ENCODE measurements around the gene HCN2. TPM values are rescaled to one million over a fixed set of nuclear protein-coding genes. Genes with fewer than 3 reads are reported as not detected.

Gene HCN2
- total RNA-seq, 1 donor from 2014 or later, result not detected

- Histone ChIP-seq H3K36me3 (no peaks in the 10 kb centered on the region), H3K4me1 (no peaks in the 10 kb centered on the region), H3K9me3 (ENCODE audit: low read depth) (no peaks in the 10 kb centered on the region), H3K4me2 (no peak overlapping the region), H3K27ac (no peak overlapping the region), H3K27me3 (peaks cover 57% of the 10 kb centered on the region), H3K9ac (no peak overlapping the region), H3K4me3 (no peak overlapping the region), H2AFZ (replicated peaks) (no peak overlapping the region), H3F3A (ENCODE audit: low read depth) (peaks cover 33% of the 10 kb centered on the region), H4K20me1 (ENCODE audit: low read depth) (peaks cover 83% of the 10 kb centered on the region), H3K79me2 (ENCODE audit: low read depth) (no peaks in the 10 kb centered on the region)
- H3K9me3 Mint-ChIP-seq, result peaks cover 3% of the 10 kb centered on the region
- H3K36me3 Mint-ChIP-seq, result no peaks in the 10 kb centered on the region
- peaks cover 10% of the 10 kb centered on the region for H3K4me1 Mint-ChIP-seq
- H3K4me3 Mint-ChIP-seq, result peak overlapping the region; percentile 13
- TF ChIP-seq EZH2phosphoT487 (IDR thresholded peaks at IDR 0.05) (no peak), EZH2 (IDR thresholded peaks at IDR 0.05) (peak; percentile 16), CTCF (IDR thresholded peaks at IDR 0.05) (peak; percentile 69)
- no peak overlapping the region for H3K27ac Mint-ChIP-seq
- DNase-seq (ENCODE audit: low spot score), result peak; percentile 89
- peaks cover 29% of the 10 kb centered on the region for H3K27me3 Mint-ChIP-seq (ENCODE audit: insufficient read depth, low read depth)
Observed at GRCh38 chr19:588093-588740, 1.5 kb upstream of the HCN2 start.

- Histone ChIP-seq H3K9me3 (ENCODE audit: low read depth) (no peaks in the 10 kb centered on the region), H3K27ac (no peak overlapping the region), H3F3A (ENCODE audit: low read depth) (peaks cover 26% of the 10 kb centered on the region), H3K27me3 (peaks cover 65% of the 10 kb centered on the region), H2AFZ (replicated peaks) (no peak overlapping the region), H3K4me3 (no peak overlapping the region), H3K9ac (no peak overlapping the region), H3K36me3 (no peaks in the 10 kb centered on the region), H4K20me1 (ENCODE audit: low read depth) (peaks cover 79% of the 10 kb centered on the region), H3K79me2 (ENCODE audit: low read depth) (no peaks in the 10 kb centered on the region), H3K4me1 (no peaks in the 10 kb centered on the region), H3K4me2 (peak overlapping the region; percentile 62)
- TF ChIP-seq EZH2phosphoT487 (IDR thresholded peaks at IDR 0.05) (peak; percentile 86), EZH2 (IDR thresholded peaks at IDR 0.05) (peak; percentile 71), CTCF (IDR thresholded peaks at IDR 0.05) (no peak)
- H3K27ac Mint-ChIP-seq, result no peak overlapping the region
- no peaks in the 10 kb centered on the region for H3K36me3 Mint-ChIP-seq
- DNase-seq (ENCODE audit: low spot score), result peak; percentile 54
- peaks cover 4% of the 10 kb centered on the region for H3K9me3 Mint-ChIP-seq
- H3K27me3 Mint-ChIP-seq (ENCODE audit: insufficient read depth, low read depth), result peaks cover 36% of the 10 kb centered on the region
- H3K4me3 Mint-ChIP-seq, result peak overlapping the region; percentile 78
- peaks cover 6% of the 10 kb centered on the region for H3K4me1 Mint-ChIP-seq
Observed at GRCh38 chr19:588741-589692, 664 bp upstream of the HCN2 start.

GRCh38 chr19:590396-590745, 690 bp downstream of the HCN2 start:
- H3K9me3 ChIP-seq (ENCODE audit: low read depth), result no peaks in the 10 kb centered on the region
- Mint-ChIP-seq H3K4me1 (peaks cover 3% of the 10 kb centered on the region), H3K4me3 (no peak overlapping the region), H3K27me3 (ENCODE audit: insufficient read depth, low read depth) (peaks cover 42% of the 10 kb centered on the region), H3K27ac (no peak overlapping the region), H3K9me3 (peaks cover 4% of the 10 kb centered on the region), H3K36me3 (no peaks in the 10 kb centered on the region)
- H2AFZ ChIP-seq (replicated peaks), result no peak overlapping the region
- peak; percentile 66 for DNase-seq (ENCODE audit: low spot score)
- H3K27ac ChIP-seq, result no peak overlapping the region
- H4K20me1 ChIP-seq (ENCODE audit: low read depth), result peaks cover 79% of the 10 kb centered on the region
- peak overlapping the region; percentile 55 for H3K4me2 ChIP-seq
- peaks cover 3% of the 10 kb centered on the region for H3K4me1 ChIP-seq
- H3K79me2 ChIP-seq (ENCODE audit: low read depth), result no peaks in the 10 kb centered on the region
- H3K4me3 ChIP-seq, result no peak overlapping the region
- no peaks in the 10 kb centered on the region for H3K36me3 ChIP-seq
- peaks cover 76% of the 10 kb centered on the region for H3K27me3 ChIP-seq
- H3F3A ChIP-seq (ENCODE audit: low read depth), result peaks cover 26% of the 10 kb centered on the region
- H3K9ac ChIP-seq, result no peak overlapping the region
- no peak for TF ChIP-seq CTCF (IDR thresholded peaks at IDR 0.05)
- TF ChIP-seq EZH2 (IDR thresholded peaks at IDR 0.05), result no peak
- TF ChIP-seq EZH2phosphoT487 (IDR thresholded peaks at IDR 0.05), result no peak

Data from neural progenitor cell (in vitro differentiated cells).